GM19372 (cell line): ENCODE results near the gene RAC2.

Experiments used
- ATAC-seq: cut with Tn5 transposase; IDR thresholded peaks from one replicate; pipeline ENCODE4 v1.9.1; 2021; ENCODE audit warnings: mild to moderate bottlenecking, low read depth, moderate library complexity; ENCODE audit not compliant: unreplicated experiment

Gene RAC2

DNA sequence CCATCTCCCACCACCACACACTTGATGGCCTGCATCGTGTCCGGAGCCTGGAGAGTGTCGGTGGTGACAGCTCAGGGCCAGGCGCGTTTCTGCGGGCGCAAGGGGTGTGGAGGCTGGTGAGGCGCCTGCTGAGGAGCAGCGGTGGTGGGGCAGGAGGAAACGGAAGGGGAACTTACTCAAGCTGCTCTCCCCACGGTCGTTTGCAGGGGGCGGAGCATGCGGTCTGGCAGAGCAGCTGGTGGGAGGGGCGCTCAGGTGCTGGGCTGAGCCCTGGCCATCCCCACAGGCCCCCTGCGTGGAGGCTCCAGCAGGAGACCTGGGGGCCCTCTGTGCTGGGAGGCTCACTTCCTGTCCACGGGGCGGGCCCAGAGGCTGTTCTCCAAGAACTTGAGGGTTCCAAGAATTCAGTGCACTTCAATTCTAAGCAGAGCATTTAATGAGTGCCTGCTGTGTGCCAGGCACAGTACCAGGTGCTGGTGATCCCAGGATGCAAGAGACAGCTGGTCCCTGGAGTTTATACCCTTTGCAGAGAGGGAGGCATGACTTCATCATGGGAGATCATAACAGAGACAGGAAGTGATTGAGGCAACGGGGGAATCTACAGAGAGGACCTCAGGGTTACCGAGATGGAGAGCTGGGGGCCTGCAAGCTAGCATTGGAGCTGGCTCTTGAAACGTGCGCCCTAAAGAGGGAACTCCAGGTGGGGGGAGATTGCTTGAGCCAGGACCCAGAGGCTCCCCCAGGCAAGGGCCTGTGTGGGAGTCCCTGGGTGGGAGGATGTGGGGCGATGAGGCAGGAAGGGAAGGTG lies at the start of gene RAC2:
TSS of gene RAC2 (minus strand) at position 156 of the 808 bp plus-strand sequence. CDS start at position 35, 121 bp downstream.
- ATAC-seq: no peak

DNA sequence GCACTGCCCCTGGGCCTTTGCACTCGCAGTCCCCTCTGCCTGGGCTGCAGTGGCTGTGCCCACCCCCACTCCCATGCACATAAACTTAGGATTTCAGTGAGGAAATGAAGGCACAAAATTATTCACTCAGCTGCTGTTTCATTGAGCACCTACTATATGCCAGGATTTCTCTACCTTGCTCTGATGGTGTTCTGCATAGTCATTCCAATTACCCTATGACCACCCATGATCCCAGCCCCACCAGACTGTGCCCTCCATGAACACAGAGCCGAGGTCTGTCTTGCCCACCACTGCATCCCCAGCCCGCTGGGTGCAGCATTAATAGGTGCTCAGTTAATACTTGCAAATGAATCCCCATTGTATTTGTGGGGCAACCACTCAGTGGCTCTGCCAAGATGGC lies 49.1 kb upstream of the RAC2 start:
- ATAC-seq: no peak

DNA sequence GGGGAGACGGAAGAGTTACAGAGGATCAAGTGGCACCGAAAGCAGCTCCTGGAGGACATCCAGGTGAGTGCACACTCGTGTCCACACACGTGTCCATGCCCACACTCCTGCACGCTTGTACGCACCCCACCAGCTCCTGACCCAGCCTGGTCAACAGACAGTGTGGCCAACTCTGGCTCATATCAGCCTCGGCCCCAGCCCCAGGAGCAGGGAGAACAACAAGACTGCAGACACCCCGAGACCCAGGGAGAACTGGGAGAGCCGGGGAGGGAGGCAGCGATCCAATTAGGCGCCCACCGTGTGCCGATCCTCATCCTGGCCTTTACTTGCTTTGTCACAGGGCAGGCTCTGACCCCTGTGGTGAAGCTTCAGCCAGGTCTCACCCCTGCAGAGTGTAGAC lies 48.6 kb upstream of the RAC2 start:
- no peak for ATAC-seq

DNA sequence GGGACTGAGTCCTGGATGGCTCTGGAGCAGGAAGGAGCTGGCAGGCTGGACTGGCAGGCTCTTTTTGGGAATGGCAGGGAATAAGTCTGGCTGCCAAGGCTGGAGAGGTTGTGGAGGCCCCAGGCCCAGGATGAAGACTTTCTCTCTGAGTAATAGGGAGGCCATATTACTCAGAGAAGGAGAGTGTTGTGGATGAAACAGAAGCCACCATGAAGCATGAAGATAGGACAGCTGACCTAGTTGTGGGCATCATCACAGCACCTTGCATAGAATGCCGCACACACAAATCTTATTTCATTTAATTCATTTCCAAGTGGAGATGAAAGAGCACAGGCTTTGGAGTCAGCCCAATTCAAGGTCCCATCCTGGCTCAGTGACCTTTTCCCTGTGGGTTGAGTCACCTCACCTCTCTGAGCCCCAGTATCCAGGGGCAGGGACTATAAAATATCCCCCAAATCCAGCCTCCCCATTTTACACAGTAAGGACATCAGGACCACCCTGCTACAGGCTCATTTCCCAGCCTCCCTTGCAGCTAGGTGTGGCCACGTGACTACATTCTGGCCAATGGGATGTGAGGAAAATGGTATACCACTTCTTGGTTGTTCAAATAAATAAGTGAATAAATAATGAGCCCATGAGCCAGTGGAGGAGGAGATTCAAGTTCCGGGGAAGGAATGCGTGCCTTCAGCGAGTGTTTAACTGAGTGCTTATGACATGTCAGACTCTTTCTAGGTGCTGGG lies 47.7 kb upstream of the RAC2 start:
- no peak for ATAC-seq

DNA sequence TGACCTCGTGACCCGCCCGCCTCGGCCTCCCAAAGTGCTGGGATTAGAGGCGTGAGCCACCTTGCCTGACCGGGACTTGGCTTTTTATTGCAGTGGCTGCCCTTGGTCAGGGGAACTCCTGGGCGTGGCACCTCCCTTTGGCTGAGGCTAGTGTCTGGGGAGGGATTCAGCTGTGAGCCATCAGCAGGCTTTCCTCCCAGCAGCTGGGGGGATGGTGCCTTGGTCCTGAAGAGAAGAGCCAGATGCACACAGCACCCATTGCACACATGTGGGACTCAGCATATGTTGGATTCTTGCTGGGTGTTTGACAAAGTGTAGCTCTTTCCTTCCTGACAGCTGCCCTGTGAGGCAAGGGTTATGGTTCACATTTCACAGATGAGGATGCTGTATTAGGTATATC lies 46.7 kb upstream of the RAC2 start:
- no peak for ATAC-seq

DNA sequence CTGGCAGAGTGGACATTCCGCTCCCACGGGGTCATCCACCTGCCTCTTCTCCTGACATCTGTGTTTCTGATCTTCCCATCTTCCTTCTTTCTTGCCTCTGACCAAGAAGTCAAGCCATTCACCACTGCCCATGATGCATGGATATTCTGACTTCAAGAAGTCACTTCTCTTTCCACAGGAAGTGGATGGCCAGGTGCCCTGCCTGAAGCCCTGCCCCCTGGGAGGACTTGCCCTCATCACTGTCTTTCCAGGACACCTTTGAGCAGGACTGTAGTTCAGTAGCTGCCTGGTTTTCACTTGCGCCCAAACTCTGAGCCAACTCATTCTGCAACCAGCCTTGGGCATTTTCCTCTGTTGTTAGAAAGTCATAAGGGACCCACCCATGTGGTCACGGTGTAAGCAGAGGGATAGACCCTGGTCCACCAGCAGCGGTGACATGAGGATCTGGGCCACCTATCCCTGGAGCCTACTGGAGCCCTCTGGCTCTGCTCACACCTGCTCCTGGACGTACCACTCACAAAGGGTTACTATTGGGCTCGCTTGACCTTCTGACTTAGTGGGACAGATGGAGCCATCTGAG lies 45.2 kb upstream of the RAC2 start:
- ATAC-seq: no peak

DNA sequence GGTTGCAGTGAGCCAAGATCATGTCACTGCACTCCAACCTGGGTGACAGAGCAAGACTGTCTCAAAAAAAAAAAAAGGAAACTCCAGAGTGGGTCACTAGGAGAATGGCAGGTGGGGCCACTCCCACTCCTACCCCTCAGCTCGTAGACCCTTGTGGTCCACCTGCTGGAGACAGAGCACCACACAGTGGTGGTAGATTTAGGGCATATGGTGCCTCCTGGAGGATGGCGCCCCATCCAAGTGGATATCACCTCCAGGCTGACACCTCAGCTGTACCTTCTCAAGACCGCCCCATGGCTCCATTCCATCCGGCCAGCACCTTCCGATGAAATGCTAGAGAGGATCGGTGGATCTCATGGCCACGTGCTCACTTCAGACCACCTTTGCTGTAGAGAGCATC lies 44.5 kb upstream of the RAC2 start:
- ATAC-seq: no peak

DNA sequence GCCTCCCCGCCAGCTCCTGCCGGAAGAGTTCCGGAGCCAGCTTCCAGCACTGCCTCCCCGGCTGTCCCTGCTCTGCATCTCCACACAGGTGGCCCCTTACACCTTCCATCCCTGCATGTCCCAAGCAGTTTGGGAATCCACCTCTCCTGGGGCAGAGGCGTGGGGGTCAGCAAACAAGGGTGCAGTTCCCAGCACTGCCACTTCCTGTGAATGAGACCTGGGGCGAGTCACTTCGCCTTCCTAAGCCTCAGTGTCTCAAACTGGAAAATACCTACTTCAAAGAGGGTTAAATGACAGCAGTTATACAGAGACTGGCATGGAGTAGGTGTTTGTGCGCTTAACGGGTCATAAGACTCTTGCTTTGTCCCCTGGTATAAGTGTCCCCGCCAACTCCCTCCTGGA lies 43.5 kb upstream of the RAC2 start:
- no peak for ATAC-seq

DNA sequence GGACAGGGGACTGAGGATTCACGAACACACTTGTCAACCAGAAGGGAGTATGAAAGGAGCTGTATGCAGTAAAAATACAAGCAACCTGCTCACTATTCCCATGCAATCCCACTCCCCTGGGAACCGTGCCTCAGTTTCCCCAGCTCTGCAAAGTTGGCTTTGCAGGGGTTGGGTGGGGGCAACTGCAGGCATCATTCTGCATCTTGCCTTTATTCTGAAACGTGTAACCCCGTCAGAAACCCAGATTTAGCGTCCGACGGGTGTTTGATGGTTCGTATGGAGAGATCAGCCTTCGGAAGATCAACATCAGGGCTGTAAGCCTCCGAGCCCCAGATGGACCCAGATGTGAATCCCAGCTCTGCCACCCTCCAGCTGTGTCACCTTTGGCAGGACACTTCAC lies 41.9 kb upstream of the RAC2 start:
- ATAC-seq: no peak

DNA sequence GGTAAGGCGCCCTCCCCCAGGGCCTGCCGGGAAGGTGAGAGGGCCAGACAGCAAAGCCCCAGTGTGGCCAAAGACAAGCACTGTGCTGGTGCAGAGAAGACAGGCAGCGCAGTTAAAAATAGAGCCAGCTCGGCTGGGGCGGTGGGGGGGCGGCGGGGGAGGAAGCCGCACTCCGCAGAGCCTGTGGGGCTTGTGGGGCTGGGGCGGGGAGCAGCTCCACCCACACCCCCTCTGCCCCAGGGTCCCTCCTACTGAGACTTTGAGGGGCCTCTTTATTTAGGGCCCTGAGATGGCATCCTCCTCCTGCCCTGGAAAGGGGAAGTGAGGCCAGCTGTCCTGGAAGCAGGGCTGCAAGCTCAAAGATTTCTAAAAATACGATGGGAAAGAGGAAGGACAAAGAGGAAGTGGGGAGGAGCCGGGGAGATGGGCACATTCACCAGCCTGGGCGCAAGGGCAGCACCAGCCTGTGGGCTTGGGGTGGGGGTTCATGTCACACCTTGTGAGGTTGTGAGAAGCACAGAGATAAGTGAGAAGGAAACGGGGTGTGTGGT lies 40.8 kb upstream of the RAC2 start:
- no peak for ATAC-seq

DNA sequence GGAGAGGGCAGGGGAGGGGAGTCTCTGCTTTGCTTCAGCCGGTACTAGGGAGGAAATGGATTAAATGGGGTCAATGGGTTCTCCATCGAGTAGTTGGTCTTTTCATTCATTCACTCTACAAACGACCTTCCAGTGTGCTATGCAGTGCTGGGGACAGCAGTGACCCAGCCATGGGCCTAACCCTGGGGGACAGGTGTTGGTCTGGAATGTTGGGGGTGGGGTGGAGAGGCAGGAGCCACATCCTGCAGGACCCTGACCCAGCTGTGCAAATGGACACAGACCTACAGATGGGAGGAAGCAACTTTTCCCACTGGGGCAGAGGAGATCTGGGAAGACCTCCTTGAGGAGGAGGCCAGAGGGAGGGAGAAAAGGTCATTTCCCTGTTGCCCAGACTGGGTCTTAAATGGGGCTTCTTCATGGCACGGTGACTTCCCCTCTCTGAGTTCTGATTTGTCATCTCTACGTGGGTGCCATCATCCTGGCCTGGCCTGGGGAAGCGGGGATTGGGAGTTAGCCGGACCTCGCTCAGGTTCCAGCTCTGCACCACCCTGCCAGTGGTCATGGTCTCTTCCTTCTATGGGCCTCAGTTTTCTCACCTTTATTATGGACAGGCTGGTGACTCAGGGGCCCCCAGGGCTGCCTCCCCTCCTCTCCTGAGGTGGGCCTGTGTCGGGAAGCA lies 40.2 kb upstream of the RAC2 start:
- no peak for ATAC-seq

DNA sequence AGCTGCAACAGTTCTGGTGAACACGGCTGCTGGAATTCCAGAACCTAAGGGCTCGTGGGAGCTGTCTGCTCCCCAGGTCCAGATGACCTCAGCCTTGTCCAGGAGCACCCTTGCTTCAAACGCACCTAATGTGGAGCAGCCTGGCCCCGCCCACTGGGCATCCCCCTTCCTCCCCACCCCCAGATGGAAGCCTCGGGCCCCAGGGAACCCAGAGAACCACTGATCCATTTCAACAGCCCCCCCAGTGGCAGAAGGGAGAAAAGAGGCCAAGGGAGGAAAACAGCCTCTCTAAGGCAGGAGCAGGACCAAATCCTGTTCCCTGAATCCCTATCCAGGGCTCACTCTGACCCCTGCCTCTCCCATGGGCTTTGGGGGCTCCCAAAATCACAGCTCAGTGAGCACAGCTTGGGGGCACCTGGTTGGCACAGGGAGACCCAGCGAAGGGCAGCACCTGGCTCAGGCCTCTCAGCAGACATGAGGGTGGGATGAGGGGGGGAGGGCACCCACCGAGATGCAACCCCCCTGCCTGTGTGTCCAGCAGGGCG lies 39.4 kb upstream of the RAC2 start:
- ATAC-seq: no peak

DNA sequence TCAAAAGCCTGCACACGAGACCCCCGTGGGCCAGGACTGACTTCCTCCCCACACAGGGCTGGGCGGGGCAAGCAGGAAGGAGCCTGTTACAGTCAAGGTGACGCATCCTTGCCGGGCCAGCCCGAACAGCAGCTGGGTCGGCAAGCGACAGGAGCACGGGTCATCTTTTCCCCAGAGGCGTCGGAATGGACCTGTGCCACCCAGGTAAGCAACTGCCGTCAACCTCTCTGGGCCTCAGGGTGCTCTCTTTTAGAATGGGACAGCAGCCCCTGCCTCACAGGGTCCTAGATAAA lies 38.3 kb upstream of the RAC2 start, which contains the start of gene CYTH4:
TSS of gene CYTH4 (plus strand) at position 124 of the 293 bp plus-strand sequence. CDS start at position 186, 62 bp downstream.
- no peak for ATAC-seq

DNA sequence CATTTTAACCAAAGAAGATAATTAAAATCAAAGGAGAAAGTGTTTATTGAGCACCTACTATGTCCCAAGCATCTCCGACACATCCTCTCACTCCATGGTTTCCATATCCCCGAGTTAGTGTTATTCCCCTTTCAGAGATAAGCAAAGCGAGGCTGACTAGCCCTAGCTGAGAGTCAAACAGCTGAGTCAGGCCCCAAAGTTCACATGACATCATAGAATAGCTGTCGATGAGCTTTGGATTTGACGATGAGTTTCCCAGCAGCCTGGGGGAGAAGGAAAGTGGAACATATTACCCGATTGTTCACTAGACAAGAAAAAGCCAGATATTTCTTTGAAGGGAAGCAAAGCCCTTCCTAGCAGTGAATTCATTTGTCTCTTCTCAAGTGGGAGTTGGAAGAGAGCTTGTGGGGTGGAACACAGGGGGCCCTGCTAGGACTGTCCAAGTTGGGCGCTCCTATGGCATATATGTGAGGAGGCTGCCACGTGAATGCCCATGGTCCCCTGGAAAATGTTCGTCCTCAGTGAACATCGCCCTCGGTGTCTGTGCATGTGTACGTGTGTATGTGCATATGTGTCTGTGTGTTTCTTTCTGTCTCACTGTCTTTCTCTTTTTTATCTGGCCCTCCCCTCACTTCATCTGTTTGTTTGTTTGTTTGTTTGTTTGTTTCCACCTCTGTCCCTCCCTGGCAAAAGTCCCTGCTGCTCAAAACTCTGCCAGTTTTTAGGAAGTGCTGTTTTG lies 37.7 kb upstream of the RAC2 start:
- no peak for ATAC-seq

DNA sequence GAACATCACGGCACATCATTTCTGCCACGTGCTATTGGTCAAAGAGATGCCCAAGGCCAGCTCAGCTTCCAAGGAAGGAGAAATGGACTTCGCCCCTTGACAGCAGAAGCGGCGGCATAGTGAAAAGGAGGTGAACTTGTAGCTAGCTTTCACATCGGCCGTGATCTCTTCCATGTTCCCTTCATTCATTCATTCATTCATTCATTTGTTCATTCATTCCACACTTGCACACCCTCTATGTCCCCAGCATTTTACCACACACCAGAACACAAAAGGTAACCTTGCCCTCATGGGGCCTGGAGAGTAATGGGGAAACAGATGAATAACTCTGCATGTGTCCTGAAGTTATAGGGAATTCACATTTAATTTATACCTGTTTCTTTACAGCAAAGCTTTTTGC lies 37.1 kb upstream of the RAC2 start:
- no peak for ATAC-seq

DNA sequence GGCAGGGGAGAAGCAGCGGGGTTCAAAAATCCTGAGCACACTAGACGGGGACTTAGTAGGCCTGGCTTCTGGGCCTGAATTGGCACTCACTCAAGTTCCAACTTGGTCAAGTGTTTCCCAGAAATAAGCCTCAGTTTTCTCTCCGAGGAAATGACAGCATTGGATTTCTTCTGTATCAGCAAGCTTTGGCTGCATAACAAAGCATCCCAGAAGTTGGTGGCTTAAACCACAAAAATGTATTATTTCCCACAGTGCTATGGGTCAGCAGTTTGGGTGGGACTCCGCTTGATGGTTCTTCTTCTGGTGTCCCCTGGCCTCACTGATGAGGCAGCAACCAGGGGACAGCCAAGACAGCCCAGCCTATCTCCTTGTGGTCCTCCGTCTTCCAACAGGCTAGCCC lies 36.6 kb upstream of the RAC2 start:
- no peak for ATAC-seq

DNA sequence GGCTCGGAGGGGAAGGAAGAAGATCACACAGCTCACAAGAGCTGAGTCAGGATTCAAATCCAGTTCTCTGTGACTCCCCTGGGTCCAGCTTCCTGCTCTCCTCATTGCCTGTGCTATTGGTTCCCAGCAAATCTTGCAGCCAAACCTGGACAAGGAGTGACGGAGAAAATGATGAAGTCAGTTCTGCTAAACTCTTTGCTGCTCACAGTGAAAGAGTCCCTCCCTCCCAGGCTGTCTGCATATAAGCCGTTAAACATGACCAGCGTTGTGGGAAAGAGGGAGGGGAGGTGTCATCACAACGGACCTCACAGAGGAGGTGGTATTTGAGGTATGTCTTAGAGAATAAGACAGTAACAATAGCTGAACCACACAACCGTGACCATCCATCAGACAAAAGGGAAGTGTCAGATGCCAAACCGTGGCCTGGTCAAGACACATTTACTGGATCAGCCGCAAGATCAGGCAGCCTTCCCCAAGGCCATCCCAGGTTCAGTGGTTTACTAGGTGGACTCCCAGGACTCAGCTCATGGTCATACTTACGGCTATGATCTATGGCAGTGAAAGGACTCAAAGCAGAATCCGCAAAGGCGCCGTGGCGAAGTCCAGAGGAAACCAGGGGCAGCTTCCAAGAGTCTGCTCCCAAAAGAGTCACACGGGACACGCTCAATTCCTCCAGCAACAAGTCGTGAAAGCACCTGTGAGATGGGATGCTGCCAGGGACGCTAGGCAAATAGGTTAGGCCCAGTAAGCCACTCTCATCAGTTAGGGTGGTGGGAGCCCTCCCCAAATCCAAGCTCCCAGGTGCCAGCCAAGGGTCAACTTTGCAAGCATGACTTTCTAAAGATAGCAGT lies 35.5 kb upstream of the RAC2 start:
- ATAC-seq: no peak

DNA sequence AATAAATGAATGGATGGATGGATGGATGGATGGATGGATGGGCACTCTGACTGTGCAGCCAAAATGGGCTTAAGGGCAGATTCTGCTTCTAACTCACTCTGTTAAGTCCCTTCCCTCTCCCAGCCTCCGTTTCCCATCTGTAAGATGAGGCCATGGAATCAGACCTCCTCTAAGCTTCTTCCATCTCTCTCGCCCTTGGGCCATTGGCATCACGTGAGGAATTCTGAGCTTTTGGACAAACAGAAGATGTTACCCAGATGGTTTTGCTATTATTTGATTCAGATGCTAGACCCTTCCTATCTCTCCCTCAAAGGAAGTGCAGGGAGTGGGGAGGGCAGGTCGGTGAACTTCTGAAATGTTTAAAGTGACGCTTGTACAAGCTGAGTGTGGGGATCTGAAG lies 34.2 kb upstream of the RAC2 start:
- ATAC-seq: no peak

DNA sequence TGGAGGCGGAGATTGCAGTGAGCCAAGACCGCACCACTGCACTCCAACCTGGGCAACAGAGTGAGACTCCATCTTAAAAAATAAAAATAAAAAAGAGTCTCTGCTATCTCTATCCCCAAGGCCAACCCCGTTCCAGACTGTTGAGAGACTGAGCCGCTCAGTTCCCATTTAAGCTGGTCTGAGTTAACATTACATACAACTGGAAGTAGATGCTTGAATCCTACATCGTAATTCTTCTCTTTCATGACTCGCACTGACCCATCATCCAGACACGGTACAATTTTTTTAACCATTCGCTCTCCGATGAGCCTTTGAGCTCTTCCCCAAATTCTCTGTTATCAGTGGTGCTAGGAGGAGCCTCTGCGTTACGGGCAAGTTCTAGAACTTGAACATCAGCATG lies 33.3 kb upstream of the RAC2 start:
- no peak for ATAC-seq
